ENCODE measurements around the gene SNX13.

SNX13 gene

DNA sequence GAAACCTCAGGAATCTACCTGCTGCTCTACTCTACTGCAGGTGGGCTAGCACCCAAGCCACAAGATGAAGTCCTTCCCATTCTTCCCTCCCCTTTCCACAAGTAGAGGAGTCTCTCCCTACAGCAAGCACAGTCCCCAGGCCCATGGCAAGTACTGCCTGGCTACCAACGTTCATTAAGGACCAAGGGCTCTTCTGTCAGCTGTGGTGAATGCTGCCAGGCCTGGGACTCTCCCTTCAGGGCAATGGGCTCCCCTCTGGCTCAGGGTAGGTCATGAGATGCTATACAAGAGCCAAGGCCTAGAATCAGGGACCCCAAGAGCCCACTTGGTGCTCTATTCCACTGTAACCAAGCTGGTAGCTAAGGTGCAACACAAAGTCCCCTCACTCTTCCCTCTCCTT lies 39.8 kb downstream of the SNX13 start:
- DNase-seq (ENCODE audit: low read depth, low spot score) = no peak
- in situ Hi-C loops (cut with HindIII; ENCODE audit: low sequenced_read_pairs) = no loop called here
- no peak overlapping the region for H3K4me3 ChIP-seq (ENCODE audit: low read depth, low read length)
- TF ChIP-seq, protein P1, sequence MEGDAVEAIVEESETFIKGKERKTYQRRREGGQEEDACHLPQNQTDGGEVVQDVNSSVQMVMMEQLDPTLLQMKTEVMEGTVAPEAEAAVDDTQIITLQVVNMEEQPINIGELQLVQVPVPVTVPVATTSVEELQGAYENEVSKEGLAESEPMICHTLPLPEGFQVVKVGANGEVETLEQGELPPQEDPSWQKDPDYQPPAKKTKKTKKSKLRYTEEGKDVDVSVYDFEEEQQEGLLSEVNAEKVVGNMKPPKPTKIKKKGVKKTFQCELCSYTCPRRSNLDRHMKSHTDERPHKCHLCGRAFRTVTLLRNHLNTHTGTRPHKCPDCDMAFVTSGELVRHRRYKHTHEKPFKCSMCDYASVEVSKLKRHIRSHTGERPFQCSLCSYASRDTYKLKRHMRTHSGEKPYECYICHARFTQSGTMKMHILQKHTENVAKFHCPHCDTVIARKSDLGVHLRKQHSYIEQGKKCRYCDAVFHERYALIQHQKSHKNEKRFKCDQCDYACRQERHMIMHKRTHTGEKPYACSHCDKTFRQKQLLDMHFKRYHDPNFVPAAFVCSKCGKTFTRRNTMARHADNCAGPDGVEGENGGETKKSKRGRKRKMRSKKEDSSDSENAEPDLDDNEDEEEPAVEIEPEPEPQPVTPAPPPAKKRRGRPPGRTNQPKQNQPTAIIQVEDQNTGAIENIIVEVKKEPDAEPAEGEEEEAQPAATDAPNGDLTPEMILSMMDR (IDR thresholded peaks at IDR 0.05; ENCODE audit: low read depth, low read length) = no peak

DNA sequence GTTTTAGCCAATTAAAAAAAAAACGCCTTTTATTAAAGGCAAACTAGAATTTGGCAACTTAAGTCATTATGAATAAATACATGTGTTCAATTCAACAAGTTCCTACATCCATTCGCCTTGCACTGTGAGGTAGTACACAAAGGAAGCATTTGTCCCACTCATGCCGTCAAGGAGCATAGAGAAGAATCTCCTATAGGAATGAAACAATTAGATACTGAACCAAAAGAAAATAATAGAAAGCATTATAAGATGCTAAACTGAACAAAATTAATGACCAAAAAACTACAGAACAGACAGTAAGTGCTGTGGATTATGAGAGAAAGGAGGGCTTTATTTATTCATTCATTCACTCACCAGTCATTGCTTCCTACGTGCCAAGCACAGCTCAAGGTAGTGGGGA lies 42.2 kb downstream of the SNX13 start:
- no peak overlapping the region for H3K4me3 ChIP-seq (ENCODE audit: low read depth, low read length)
- DNase-seq (ENCODE audit: low read depth, low spot score) = no peak
- TF ChIP-seq, protein P1 (IDR thresholded peaks at IDR 0.05; ENCODE audit: low read depth, low read length) = no peak
- in situ Hi-C loops (cut with HindIII; ENCODE audit: low sequenced_read_pairs) = no loop called here

DNA sequence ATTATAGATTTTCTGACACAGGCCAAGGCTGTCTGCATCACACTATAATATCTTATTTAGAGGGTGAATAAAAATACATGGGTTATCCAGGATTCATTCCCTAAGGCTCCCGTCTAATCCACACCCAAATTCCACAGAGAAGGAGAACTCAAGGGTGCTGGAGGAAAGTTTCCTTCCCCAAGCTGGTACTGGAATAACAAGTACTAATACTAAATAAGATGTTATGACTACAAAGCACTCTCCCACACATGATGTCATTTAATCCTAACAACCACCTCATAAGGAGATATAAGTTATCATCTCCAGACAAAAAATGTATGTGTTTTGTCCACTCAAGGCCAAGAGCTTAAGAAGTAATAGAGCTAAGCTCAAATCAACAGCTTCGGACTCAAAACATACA lies 53.0 kb downstream of the SNX13 start:
- no peak for DNase-seq (ENCODE audit: low read depth, low spot score)
- in situ Hi-C loops (cut with HindIII; ENCODE audit: low sequenced_read_pairs) = no loop called here
- TF ChIP-seq, protein P1 (IDR thresholded peaks at IDR 0.05; ENCODE audit: low read depth, low read length) = no peak
- H3K4me3 ChIP-seq (ENCODE audit: low read depth, low read length) = no peak overlapping the region

GRCh38 chr7:17882685-17883084 lies 57.6 kb downstream of the SNX13 start:
- in situ Hi-C loops (cut with HindIII; ENCODE audit: low sequenced_read_pairs) = no loop called here
- DNase-seq (ENCODE audit: low read depth, low spot score) = no peak
- no peak overlapping the region for H3K4me3 ChIP-seq (ENCODE audit: low read depth, low read length)
- TF ChIP-seq, protein P1 (IDR thresholded peaks at IDR 0.05; ENCODE audit: low read depth, low read length) = no peak

DNA sequence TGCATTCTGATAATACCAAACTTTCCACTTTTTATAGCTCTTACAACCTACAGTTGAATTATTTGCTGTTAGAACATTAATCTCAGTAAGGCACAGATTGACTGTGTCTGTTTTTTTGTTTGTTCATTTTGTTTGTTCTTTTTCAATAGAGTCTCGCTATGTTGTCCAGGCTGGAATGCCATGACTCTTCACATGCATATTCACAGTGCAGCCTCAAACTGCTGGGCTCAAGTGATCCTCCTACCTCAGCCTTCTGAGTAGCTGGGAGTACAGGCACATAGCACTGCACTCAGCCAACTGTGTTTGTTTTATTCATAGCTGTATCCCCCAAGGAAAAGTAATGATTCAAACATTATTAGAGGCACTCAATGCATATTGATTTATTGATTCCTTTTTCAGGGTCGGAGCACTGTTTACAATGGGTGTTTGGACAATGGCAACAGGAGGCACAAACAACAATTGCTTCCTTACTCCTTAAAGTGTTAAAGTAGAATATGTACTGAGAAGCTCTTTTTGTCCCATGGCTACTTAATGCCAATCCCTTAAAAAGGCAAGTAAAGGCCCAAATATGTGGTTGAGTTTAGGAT lies 61.1 kb downstream of the SNX13 start:
- in situ Hi-C loops (cut with HindIII; ENCODE audit: low sequenced_read_pairs) = no loop called here
- TF ChIP-seq, protein P1 (IDR thresholded peaks at IDR 0.05; ENCODE audit: low read depth, low read length) = no peak
- no peak for DNase-seq (ENCODE audit: low read depth, low spot score)
- H3K4me3 ChIP-seq (ENCODE audit: low read depth, low read length) = no peak overlapping the region

- in situ Hi-C loops (cut with HindIII; ENCODE audit: low sequenced_read_pairs) = no loop called here
- TF ChIP-seq, protein P1 (IDR thresholded peaks at IDR 0.05; ENCODE audit: low read depth, low read length) = no peak
- DNase-seq (ENCODE audit: low read depth, low spot score) = no peak
- no peak overlapping the region for H3K4me3 ChIP-seq (ENCODE audit: low read depth, low read length)
These were observed 61.7 kb downstream of the SNX13 start for GRCh38 chr7:17878627-17879026.

All from astrocyte of the spinal cord (primary cell).